SH-SY5Y (cell line): ENCODE data around the gene MEIS2.

Experiments used
- GATA2 ChIP-seq: IDR thresholded peaks from 2 replicates; pipeline ENCODE4 v1.6.1; 2011; ENCODE audit warnings: mild to moderate bottlenecking, low read depth, low read length
- GATA3 ChIP-seq: IDR thresholded peaks from 2 replicates; pipeline ENCODE4 v1.6.1; 2011; ENCODE audit warnings: low read depth, mild to moderate bottlenecking, low read length, moderate library complexity

- TF ChIP-seq GATA2 (no peak), GATA3 (no peak)
Measured at GRCh38 chr15:36960947-36961227, 139.5 kb downstream of the MEIS2 start.
